Right lobe of liver (tissue), 4 donors: ENCODE results near the gene SNAP23.

ENCODE experiments used
- POLR2A ChIP-seq: fragments of 450-650 bp; IDR thresholded peaks from one replicate; pipeline ENCODE4 v1.6.1; 2017; ENCODE audit warnings: antibody characterized with exemption, mild to moderate bottlenecking
- TF ChIP-seq, protein P1 (sequence below), 4 donors: fragments of 200-600 bp in 3 of 4; fragments of 450-650 bp in 1 of 4; IDR thresholded peaks; one replicate each; pipeline versions ENCODE4 v1.5.1 to v1.8.0; 2016 to 2022; ENCODE audit warnings: antibody characterized with exemption in 4 of 4, mild to moderate bottlenecking in 2 of 4
- donor health status: DM: no; HTN: no; CAD: no.
- donor health status: DM: no; HTN: no; CAD: no.
- donor health status: DM: no; HTN: yes; CAD: no.

DNA sequence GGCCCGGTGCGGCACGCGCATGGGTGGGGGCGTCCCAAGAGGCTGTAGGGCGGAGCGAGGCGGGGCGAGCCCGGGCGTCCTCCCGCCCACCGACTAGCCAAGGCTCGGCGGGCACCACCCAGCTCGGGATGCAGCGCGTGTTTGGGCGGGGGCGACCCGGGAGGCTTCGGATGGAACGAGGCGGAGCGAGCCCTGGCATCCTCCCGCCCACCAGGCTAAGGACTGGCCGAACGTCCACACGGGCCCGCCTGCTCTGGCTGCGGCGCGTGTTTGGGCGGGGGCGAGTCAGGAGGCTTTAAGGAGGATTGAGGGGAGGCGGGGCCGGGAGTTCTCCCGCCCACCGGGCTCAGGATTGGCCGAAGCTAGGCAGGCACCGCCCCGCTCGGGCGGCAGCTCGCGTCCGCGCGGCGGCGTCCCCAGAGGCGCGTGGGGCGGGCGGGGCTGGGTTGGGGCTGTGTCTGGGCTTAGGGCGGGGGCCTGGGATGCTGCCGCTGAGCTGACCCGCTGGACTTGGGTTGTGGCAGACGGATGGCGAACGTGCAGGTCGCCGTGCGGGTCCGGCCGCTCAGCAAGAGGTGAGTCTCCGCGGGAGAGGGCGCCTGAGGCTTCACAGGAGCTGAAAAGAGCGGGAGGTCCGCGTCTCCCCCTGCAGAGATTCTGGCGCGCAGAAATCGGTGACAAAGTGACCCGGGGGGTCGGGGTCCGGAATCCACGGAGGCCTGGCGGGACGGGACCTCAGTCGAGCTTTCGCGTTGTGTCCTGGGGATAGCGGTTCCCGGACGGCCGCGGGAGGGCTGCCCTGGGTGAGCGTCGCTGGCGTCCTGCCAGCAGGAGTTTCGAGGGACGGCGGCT, 80.0 kb downstream of the SNAP23 start, which contains the start of gene STARD9:
- TF ChIP-seq, protein P1, sequence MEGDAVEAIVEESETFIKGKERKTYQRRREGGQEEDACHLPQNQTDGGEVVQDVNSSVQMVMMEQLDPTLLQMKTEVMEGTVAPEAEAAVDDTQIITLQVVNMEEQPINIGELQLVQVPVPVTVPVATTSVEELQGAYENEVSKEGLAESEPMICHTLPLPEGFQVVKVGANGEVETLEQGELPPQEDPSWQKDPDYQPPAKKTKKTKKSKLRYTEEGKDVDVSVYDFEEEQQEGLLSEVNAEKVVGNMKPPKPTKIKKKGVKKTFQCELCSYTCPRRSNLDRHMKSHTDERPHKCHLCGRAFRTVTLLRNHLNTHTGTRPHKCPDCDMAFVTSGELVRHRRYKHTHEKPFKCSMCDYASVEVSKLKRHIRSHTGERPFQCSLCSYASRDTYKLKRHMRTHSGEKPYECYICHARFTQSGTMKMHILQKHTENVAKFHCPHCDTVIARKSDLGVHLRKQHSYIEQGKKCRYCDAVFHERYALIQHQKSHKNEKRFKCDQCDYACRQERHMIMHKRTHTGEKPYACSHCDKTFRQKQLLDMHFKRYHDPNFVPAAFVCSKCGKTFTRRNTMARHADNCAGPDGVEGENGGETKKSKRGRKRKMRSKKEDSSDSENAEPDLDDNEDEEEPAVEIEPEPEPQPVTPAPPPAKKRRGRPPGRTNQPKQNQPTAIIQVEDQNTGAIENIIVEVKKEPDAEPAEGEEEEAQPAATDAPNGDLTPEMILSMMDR (IDR thresholded peaks at IDR 0.05): no peak
- TF ChIP-seq POLR2A: peak; percentile 39
